Urinary bladder (tissue), 4 donors: ENCODE results near the gene PSMF1. TPM values are rescaled to one million over a fixed set of nuclear protein-coding genes. Genes with fewer than 3 reads are reported as not detected.

ENCODE experiments used
- DNase-seq: peaks from one replicate; pipeline ENCODE4 v3.0.0-alpha.2; 2015; ENCODE audit errors: extremely low spot score
- H3K27ac ChIP-seq: one replicate; pipeline ENCODE4 v1.5.1; 2013; ENCODE audit warnings: low read depth, mild to moderate bottlenecking, moderate library complexity
- H3K36me3 ChIP-seq: one replicate; pipeline ENCODE4 v1.6.1; 2013; ENCODE audit warnings: mild to moderate bottlenecking, moderate library complexity; ENCODE audit not compliant: insufficient read depth
- H3K4me1 ChIP-seq: one replicate; pipeline ENCODE4 v1.6.1; 2013; ENCODE audit warnings: mild to moderate bottlenecking, moderate library complexity; ENCODE audit not compliant: insufficient read depth
- H3K4me3 ChIP-seq: one replicate; pipeline ENCODE4 v1.5.1; 2013; ENCODE audit warnings: low read depth, low read length
- WGBS: extraction: QIAGEN DNeasy Blood & Tissue Kit; methylation state at CpG from one replicate; pipeline ENCODE4 v1.1.7; 2013; 5-methylcytosine and 5-hydroxymethylcytosine counted together
- polyA plus RNA-seq: library from polyadenylated mRNA; stranded (reverse); fragments of 200-250 nt; gene quantifications from one replicate; pipeline ENCODE4 v1.2.3, GENCODE V29; 2013
- total RNA-seq: library from RNA; depleted of rRNA; stranded (reverse); fragments of >200 nt; gene quantifications from one replicate; pipeline ENCODE4 v1.2.3, GENCODE V29; 2014
- donor health status: healthy with polysubstance abuse.
- donor health status: healthy.

The PSMF1 gene
- total and polyA plus RNA-seq, 2 donors = 29.3 to 100 TPM

- no peak overlapping the region for H3K27ac ChIP-seq
- no peak overlapping the region for H3K4me3 ChIP-seq
- H3K4me1 ChIP-seq = no peaks in the 10 kb centered on the region
- WGBS = 78% methylated on average over 6 of the region's 6 CpGs
- DNase-seq = no peak
- no peaks in the 10 kb centered on the region for H3K36me3 ChIP-seq
Observed at GRCh38 chr20:1105599-1106194, 12.7 kb upstream of the PSMF1 start.

DNA sequence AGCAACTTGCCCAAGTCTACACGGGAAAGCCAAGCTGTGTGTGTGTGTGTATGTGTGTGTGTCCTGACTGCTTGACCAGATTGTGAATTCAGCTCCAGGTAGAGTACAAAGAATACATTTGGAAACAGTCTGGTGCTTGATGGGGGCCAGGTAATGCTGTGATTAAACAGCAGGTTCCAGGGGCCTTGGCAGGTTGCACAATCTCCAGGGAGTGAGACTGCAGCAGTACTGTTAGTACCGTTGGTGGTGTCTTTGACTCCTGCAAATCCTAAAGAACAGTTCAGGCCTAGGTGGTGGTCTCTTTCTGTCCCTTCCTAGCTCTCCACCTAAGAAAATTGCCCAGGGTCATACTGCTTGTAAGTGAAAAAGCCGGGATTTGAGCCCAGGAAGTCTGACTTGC is 11.2 kb upstream of the PSMF1 start:
- no peak for DNase-seq
- Histone ChIP-seq H3K36me3 (no peaks in the 10 kb centered on the region), H3K4me3 (no peak overlapping the region), H3K27ac (no peak overlapping the region), H3K4me1 (no peaks in the 10 kb centered on the region)
- 78% methylated on average over 3 of the region's 3 CpGs for WGBS

- no peak overlapping the region for H3K27ac ChIP-seq
- H3K36me3 ChIP-seq = no peaks in the 10 kb centered on the region
- no peak overlapping the region for H3K4me3 ChIP-seq
- DNase-seq = no peak
- WGBS = 31% methylated on average over 5 of the region's 5 CpGs
- no peaks in the 10 kb centered on the region for H3K4me1 ChIP-seq
Observed at GRCh38 chr20:1108437-1108920, 9.9 kb upstream of the PSMF1 start.

- Histone ChIP-seq H3K4me1 (no peaks in the 10 kb centered on the region), H3K36me3 (no peaks in the 10 kb centered on the region), H3K4me3 (no peak overlapping the region), H3K27ac (no peak overlapping the region)
- DNase-seq = no peak
- WGBS = 88% methylated on average over 5 of the region's 5 CpGs
Observed at GRCh38 chr20:1112908-1113307, 5.5 kb upstream of the PSMF1 start.

- DNase-seq = no peak
- H3K36me3 ChIP-seq = no peaks in the 10 kb centered on the region
- peak overlapping the region; percentile 86 for H3K4me3 ChIP-seq
- 15% methylated on average over 13 of the region's 13 CpGs for WGBS
- peak overlapping the region; percentile 46 for H3K27ac ChIP-seq
- no peaks in the 10 kb centered on the region for H3K4me1 ChIP-seq
Observed at GRCh38 chr20:1118004-1118335, 432 bp upstream of the PSMF1 start.

- H3K36me3 ChIP-seq = no peaks in the 10 kb centered on the region
- peak overlapping the region; percentile 86 for H3K4me3 ChIP-seq
- no peaks in the 10 kb centered on the region for H3K4me1 ChIP-seq
- DNase-seq = no peak
- H3K27ac ChIP-seq = peak overlapping the region; percentile 69
- 14% methylated on average over 8 of the region's 8 CpGs for WGBS
Observed at GRCh38 chr20:1119128-1119505, 715 bp downstream of the PSMF1 start.

- Histone ChIP-seq H3K27ac (no peak overlapping the region), H3K36me3 (no peaks in the 10 kb centered on the region), H3K4me1 (no peaks in the 10 kb centered on the region), H3K4me3 (peak overlapping the region; percentile 86)
- WGBS = 27% methylated on average over 3 of the region's 3 CpGs
- DNase-seq = no peak
Observed at GRCh38 chr20:1119524-1119923, 1.1 kb downstream of the PSMF1 start.

GRCh38 chr20:1121429-1121828 is 3.0 kb downstream of the PSMF1 start:
- Histone ChIP-seq H3K4me1 (no peaks in the 10 kb centered on the region), H3K36me3 (peaks cover 4% of the 10 kb centered on the region), H3K27ac (no peak overlapping the region), H3K4me3 (no peak overlapping the region)
- WGBS = 88% methylated on average over 1 of the region's 1 CpG
- no peak for DNase-seq

GRCh38 chr20:1122388-1123315 is 4.2 kb downstream of the PSMF1 start:
- peak overlapping the region; percentile 13 for H3K27ac ChIP-seq
- H3K4me1 ChIP-seq = no peaks in the 10 kb centered on the region
- H3K4me3 ChIP-seq = no peak overlapping the region
- peaks cover 6% of the 10 kb centered on the region for H3K36me3 ChIP-seq
- no peak for DNase-seq
- 43% methylated on average over 12 of the region's 12 CpGs for WGBS

DNA sequence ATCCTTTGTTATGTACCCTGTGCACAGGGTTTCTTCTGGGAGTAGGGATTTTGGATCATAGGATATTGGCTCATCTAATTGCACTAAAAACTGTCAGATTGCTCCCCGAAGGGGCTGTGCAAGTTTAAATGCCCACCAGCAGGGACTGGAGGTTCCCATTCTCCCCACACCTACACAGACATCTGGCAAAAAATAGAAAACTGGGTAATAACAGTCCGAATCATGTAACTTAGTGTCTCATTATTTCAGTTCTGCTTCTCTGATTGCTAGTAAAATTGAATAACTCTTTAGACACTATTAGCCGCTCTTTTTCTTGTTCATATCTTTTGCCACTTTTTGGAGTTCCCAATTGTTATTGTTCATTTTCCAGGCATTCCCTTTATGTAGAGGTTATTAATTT is 5.3 kb downstream of the PSMF1 start:
- Histone ChIP-seq H3K27ac (no peak overlapping the region), H3K4me3 (no peak overlapping the region), H3K36me3 (peaks cover 6% of the 10 kb centered on the region), H3K4me1 (no peaks in the 10 kb centered on the region)
- whole genome bisulfite sequencing = 94% methylated on average over 3 of the region's 3 CpGs
- no peak for DNase-seq

DNA sequence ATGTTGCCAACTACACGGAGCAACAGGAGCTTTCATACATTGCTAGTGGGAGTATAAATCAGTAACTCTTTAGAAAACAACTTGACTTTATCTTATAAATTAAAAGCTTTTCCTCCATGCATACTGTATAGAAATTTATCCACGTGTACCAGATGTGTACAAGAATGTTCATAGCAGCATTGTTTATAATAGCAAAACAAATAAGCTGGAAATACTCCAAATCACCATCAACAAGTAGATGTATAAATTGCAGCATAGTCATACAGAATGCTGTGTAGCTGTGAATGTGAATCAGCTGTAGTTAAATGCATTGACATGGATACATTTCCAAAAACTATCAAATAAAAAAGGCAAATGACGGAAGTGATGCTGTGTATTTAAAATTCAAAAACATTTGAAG is 6.0 kb downstream of the PSMF1 start:
- Histone ChIP-seq H3K36me3 (peaks cover 6% of the 10 kb centered on the region), H3K4me3 (no peak overlapping the region), H3K27ac (no peak overlapping the region), H3K4me1 (no peaks in the 10 kb centered on the region)
- no peak for DNase-seq
- 46% methylated on average over 3 of the region's 3 CpGs for WGBS

- H3K27ac ChIP-seq = no peak overlapping the region
- H3K4me1 ChIP-seq = no peaks in the 10 kb centered on the region
- H3K36me3 ChIP-seq = peaks cover 6% of the 10 kb centered on the region
- DNase-seq = no peak
- H3K4me3 ChIP-seq = no peak overlapping the region
- WGBS = 92% methylated on average over 7 of the region's 7 CpGs
Observed at GRCh38 chr20:1125277-1125676, 6.9 kb downstream of the PSMF1 start.

DNA sequence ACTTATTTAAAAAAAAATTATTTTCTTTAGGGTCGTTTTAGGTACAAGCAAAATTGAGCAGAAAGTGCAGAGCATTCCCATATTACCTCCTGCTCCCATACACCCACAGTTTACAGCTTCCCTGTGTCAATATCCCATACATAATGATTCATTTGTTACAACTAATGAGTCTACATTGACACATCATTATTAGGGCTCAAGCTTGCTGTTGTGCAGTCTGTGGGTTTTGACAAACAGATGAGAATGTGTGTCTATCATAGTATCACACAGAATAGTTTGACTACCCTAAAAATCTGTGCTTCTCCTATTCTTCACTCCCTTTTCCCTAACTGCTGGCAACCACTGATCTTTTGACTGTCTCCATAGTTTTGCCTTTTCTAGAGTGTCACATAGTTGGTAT is 9.4 kb downstream of the PSMF1 start:
- WGBS = 97% methylated on average over 1 of the region's 1 CpG
- H3K27ac ChIP-seq = no peak overlapping the region
- DNase-seq = no peak
- H3K4me1 ChIP-seq = no peaks in the 10 kb centered on the region
- H3K4me3 ChIP-seq = no peak overlapping the region
- H3K36me3 ChIP-seq = peaks cover 6% of the 10 kb centered on the region

GRCh38 chr20:1130058-1130694 is 11.8 kb downstream of the PSMF1 start:
- Histone ChIP-seq H3K4me3 (no peak overlapping the region), H3K4me1 (no peaks in the 10 kb centered on the region), H3K36me3 (peaks cover 7% of the 10 kb centered on the region), H3K27ac (no peak overlapping the region)
- no peak for DNase-seq
- 88% methylated on average over 4 of the region's 4 CpGs for WGBS
